Hepatocyte (in vitro differentiated cells): ENCODE results near the gene RADIL.

Source experiments
- CTCF ChIP-seq: fragments of 200-600 bp; sonication (generic); IDR thresholded peaks from 2 replicates; pipeline ENCODE4 v1.5.1; 2016; ENCODE audit warnings: antibody characterized with exemption, mild to moderate bottlenecking; ENCODE audit not compliant: poor library complexity
- EZH2 ChIP-seq: fragments of 200-600 bp; sonication (generic); IDR thresholded peaks from 2 replicates; pipeline ENCODE4 v1.6.1; 2016; ENCODE audit warnings: antibody characterized with exemption, mild to moderate bottlenecking, borderline replicate concordance
- EZH2phosphoT487 ChIP-seq: fragments of 200-600 bp; sonication (generic); IDR thresholded peaks from one replicate; pipeline ENCODE4 v1.6.1; 2018; ENCODE audit warnings: antibody characterized with exemption, mild to moderate bottlenecking, low read depth, moderate library complexity; ENCODE audit not compliant: unreplicated experiment, severe bottlenecking

- TF ChIP-seq CTCF (no peak), EZH2 (no peak), EZH2phosphoT487 (no peak)
Observed at GRCh38 chr7:4857189-4857588, 26.3 kb downstream of the RADIL start.
